GM18520 (cell line): ENCODE results near the gene BRD9.
"Not testable (repeated sequence)": the region's sequence is repeated elsewhere in the genome, so short reads cannot be mapped to it uniquely, and the experiment has no call there.

Experiments
- ATAC-seq: cut with Tn5 transposase; IDR thresholded peaks from one replicate; pipeline ENCODE4 v1.9.1; 2021; ENCODE audit not compliant: unreplicated experiment

The BRD9 gene

GRCh38 chr5:923281-923873 is 30.8 kb upstream of the BRD9 start:
- ATAC-seq: no peak

GRCh38 chr5:922436-923280 is 30.1 kb upstream of the BRD9 start:
- no peak for ATAC-seq

- no peak for ATAC-seq
Measured at GRCh38 chr5:921456-922435, 29.1 kb upstream of the BRD9 start.

GRCh38 chr5:920321-920720 is 27.7 kb upstream of the BRD9 start:
- no peak for ATAC-seq

GRCh38 chr5:919356-920000 is 26.9 kb upstream of the BRD9 start:
- no peak for ATAC-seq

- not testable (repeated sequence) for ATAC-seq
Measured at GRCh38 chr5:918717-919116, 26.1 kb upstream of the BRD9 start.

GRCh38 chr5:916441-917293 is 24.1 kb upstream of the BRD9 start:
- ATAC-seq: no peak

GRCh38 chr5:915946-916345 is 23.3 kb upstream of the BRD9 start:
- no peak for ATAC-seq

GRCh38 chr5:915346-915745 is 22.7 kb upstream of the BRD9 start:
- not testable (repeated sequence) for ATAC-seq

- no peak for ATAC-seq
Measured at GRCh38 chr5:914612-915011, 22.0 kb upstream of the BRD9 start.

- no peak for ATAC-seq
Measured at GRCh38 chr5:914174-914573, 21.6 kb upstream of the BRD9 start.

- no peak for ATAC-seq
Measured at GRCh38 chr5:912280-913091, 19.9 kb upstream of the BRD9 start.

- ATAC-seq: no peak
Measured at GRCh38 chr5:911601-912000, 19.0 kb upstream of the BRD9 start.

GRCh38 chr5:910769-911160 is 18.2 kb upstream of the BRD9 start:
- no peak for ATAC-seq

- no peak for ATAC-seq
Measured at GRCh38 chr5:909994-910768, 17.6 kb upstream of the BRD9 start.

GRCh38 chr5:909086-909485 is 16.5 kb upstream of the BRD9 start:
- ATAC-seq: no peak

- ATAC-seq: no peak
Measured at GRCh38 chr5:908172-908571, 15.6 kb upstream of the BRD9 start.

- no peak for ATAC-seq
Measured at GRCh38 chr5:907366-907910, 14.8 kb upstream of the BRD9 start.
